HCT116 (cell line): ENCODE data around the gene DOHH. TPM values are rescaled to one million over a fixed set of nuclear protein-coding genes. Genes with fewer than 3 reads are reported as not detected.

Experiments
- ATAC-seq: fragments of 200-7000 bp; cut with Tn5 transposase; 2 replicates; pipeline ENCODE4 v1.9.1; 2020; ENCODE audit warnings: mild to moderate bottlenecking, moderate library complexity
- BruUV-seq: library from RNA; stranded (reverse); fragments of 400-500 nt; replicated peaks from 2 replicates; lab custom pipeline; 2021; lab: Mats Ljungman, UMichigan
- CTCF ChIA-PET: fragments of 300-600 bp; sonication (Branson Sonifier 250); formaldehyde crosslinking; loops from one replicate; lab custom pipeline; 2021; ENCODE audit warnings: antibody characterized with exemption; lab: Charles Lee
- POLR2A ChIA-PET: fragments of 300-600, 350-600 bp; sonication (Branson Sonifier 250); formaldehyde crosslinking; loops from one replicate; lab custom pipeline; 2021; ENCODE audit warnings: antibody characterized with exemption; lab: Charles Lee
- RAD21 ChIA-PET, 2 experiments: fragments of 300-600 bp; sonication (Branson Sonifier 250); formaldehyde crosslinking; loops; one replicate each; lab custom pipeline; 2023; ENCODE audit warnings: low total read pairs in 2 of 2; ENCODE audit not compliant: uncharacterized antibody in 2 of 2, unreplicated experiment in 2 of 2, low non-redundant PET in 1 of 2; lab: Charles Lee
- DNase-seq: peaks from one replicate; pipeline ENCODE4 v3.0.0-alpha.2; 2010; ENCODE audit warnings: low read depth, low spot score
- H2AFZ ChIP-seq: fragments of 200-600 bp; shearing (Covaris generic), sonication (generic); 2 replicates; pipeline ENCODE4 v1.6.1; 2017; ENCODE audit warnings: low read depth, mixed run types, mixed read lengths, antibody characterized with exemption, low read length; ENCODE audit not compliant: poor library complexity, severe bottlenecking
- H3K27ac ChIP-seq: 2 replicates; pipeline ENCODE4 v1.5.1; 2012; ENCODE audit warnings: low read depth, low read length
- H3K27me3 ChIP-seq: fragments of 200-600 bp; sonication (generic); 2 replicates; pipeline ENCODE4 v1.6.1; 2016; ENCODE audit warnings: mixed run types, low read length, mixed read lengths; ENCODE audit not compliant: insufficient read depth
- H3K36me3 ChIP-seq, 2 experiments: fragments of 200-500 bp in 1 of 2; fragments of 200-600 bp in 1 of 2; sonication (Bioruptor generic) in 1 of 2; sonication (generic) in 1 of 2; 2 replicates each; pipeline versions ENCODE4 v1.5.1 to v1.6.1; 2014 to 2016; ENCODE audit warnings: low read length in 2 of 2, inconsistent platforms in 1 of 2, mixed read lengths in 1 of 2, mixed run types in 1 of 2; ENCODE audit not compliant: insufficient read depth in 2 of 2, control insufficient read depth in 1 of 2
- H3K4me1 ChIP-seq, 2 experiments: fragments of 200-600 bp in 1 of 2; sonication (generic) in 1 of 2; 2 replicates each; pipeline versions ENCODE4 v1.5.1 to v1.6.1; 2012 to 2017; ENCODE audit warnings: low read length in 2 of 2, inconsistent platforms in 1 of 2, mild to moderate bottlenecking in 1 of 2, mixed read lengths in 1 of 2, mixed run types in 1 of 2, moderate library complexity in 1 of 2; ENCODE audit not compliant: insufficient read depth in 2 of 2, control insufficient read depth in 1 of 2
- H3K4me2 ChIP-seq: fragments of 200-600 bp; sonication (generic); 2 replicates; pipeline ENCODE4 v1.6.1; 2017; ENCODE audit warnings: mixed run types, low read length, mixed read lengths
- H3K4me3 ChIP-seq, 2 experiments: fragments of 200-600 bp in 1 of 2; sonication (generic) in 1 of 2; replicated peaks in 1 of 2; 2 replicates each; pipeline ENCODE4 v1.5.1; 2011 to 2016; ENCODE audit warnings: low read length in 2 of 2, control low read depth in 1 of 2, low read depth in 1 of 2, mild to moderate bottlenecking in 1 of 2, mixed read lengths in 1 of 2, mixed run types in 1 of 2
- H3K79me2 ChIP-seq: fragments of 200-600 bp; sonication (generic); 2 replicates; pipeline ENCODE4 v1.6.1; 2017; ENCODE audit warnings: mild to moderate bottlenecking, mixed run types, low read length, moderate library complexity, mixed read lengths; ENCODE audit not compliant: insufficient read depth
- H3K9ac ChIP-seq: fragments of 200-600 bp; sonication (generic); 2 replicates; pipeline ENCODE4 v1.6.1; 2016; ENCODE audit warnings: low read length, mixed read lengths
- H3K9me2 ChIP-seq: fragments of 200-600 bp; sonication (generic), shearing (Covaris generic); 2 replicates; pipeline ENCODE4 v1.6.1; 2017; ENCODE audit warnings: mixed run types, mild to moderate bottlenecking, moderate library complexity; ENCODE audit not compliant: insufficient read depth
- H3K9me3 ChIP-seq, 2 experiments: fragments of 200-500 bp in 1 of 2; fragments of 200-600 bp in 1 of 2; sonication (Bioruptor generic) in 1 of 2; sonication (generic) in 1 of 2; 2 replicates each; pipeline ENCODE4 v1.6.1; 2014 to 2017; ENCODE audit warnings: low read length in 2 of 2, mixed read lengths in 2 of 2, inconsistent platforms in 1 of 2, low read depth in 1 of 2, mild to moderate bottlenecking in 1 of 2, mixed run types in 1 of 2, moderate library complexity in 1 of 2; ENCODE audit not compliant: control insufficient read depth in 1 of 2, insufficient read depth in 1 of 2
- H4K20me1 ChIP-seq: fragments of 200-600 bp; sonication (generic), shearing (Covaris generic); 2 replicates; pipeline ENCODE4 v1.6.1; 2017; ENCODE audit warnings: mixed run types, mild to moderate bottlenecking, moderate library complexity; ENCODE audit not compliant: insufficient read depth
- ATF3 ChIP-seq: IDR thresholded peaks from 2 replicates; pipeline ENCODE4 v1.6.1; 2012
- CBX3 ChIP-seq: IDR thresholded peaks from 2 replicates; pipeline ENCODE4 v1.6.1; 2012; ENCODE audit warnings: low read depth
- CTCF ChIP-seq, 3 experiments: fragments of 200-600 bp in 1 of 3; sonication (generic) in 1 of 3; IDR thresholded peaks in 2 of 3; conservative IDR thresholded peaks in 1 of 3; 2 replicates each; pipeline ENCODE4 v1.5.1; 2012 to 2017; ENCODE audit warnings: low read depth in 2 of 3, low read length in 2 of 3, antibody characterized with exemption in 1 of 3, borderline replicate concordance in 1 of 3, control low read depth in 1 of 3, mild to moderate bottlenecking in 1 of 3, mixed read lengths in 1 of 3, mixed run types in 1 of 3, moderate library complexity in 1 of 3; ENCODE audit not compliant: insufficient read depth in 1 of 3
- TCF7L2 ChIP-seq: IDR thresholded peaks from 2 replicates; pipeline ENCODE4 v1.7.0; 2011; ENCODE audit warnings: borderline replicate concordance, inconsistent platforms; ENCODE audit not compliant: insufficient read depth, insufficient read length; ENCODE audit errors: extremely low read depth
- ZFX ChIP-seq: fragments of 450-650 bp; IDR thresholded peaks from 2 replicates; pipeline ENCODE4 v1.6.1; 2017
- intact Hi-C: fragments of 100-400 bp; cut with micrococcal nuclease; formaldehyde crosslinking; loops from 2 replicates; pipeline ENCODE4 v1.10.0; 2022
- total RNA-seq: library from RNA; stranded (reverse); gene quantifications from one replicate; pipeline ENCODE4 v1.2.1, GENCODE V29; 2021; ENCODE audit not compliant: unreplicated experiment

The DOHH gene
- total RNA-seq, 1 experiment from 2014 or later, result 20.9 TPM

- H3K4me3 ChIP-seq, result no peak overlapping the region
- intact Hi-C loops, result no loop called here
- CTCF ChIA-PET, result no interaction called here
- no peak overlapping the region for H3K9ac ChIP-seq
- no peaks in the 10 kb centered on the region for H3K79me2 ChIP-seq
- POLR2A ChIA-PET, result no interaction called here
- no peak overlapping the region for H2AFZ ChIP-seq
- ATAC-seq (no peak), DNase-seq (no peak)
- H3K4me2 ChIP-seq, result no peak overlapping the region
- no peaks in the 10 kb centered on the region for H3K9me2 ChIP-seq
- TF ChIP-seq ZFX (no peak), CTCF (IDR thresholded peaks at IDR 0.05 in 2 of 3, conservative IDR thresholded peaks at IDR 0.05 in 1 of 3; ENCODE audit: borderline replicate concordance in 1 of 3, insufficient read depth in 1 of 3, low read depth in 2 of 3, low read length in 2 of 3) (no peak)
- H3K4me1 ChIP-seq, result peaks cover 0 to 7% of the 10 kb centered on the region in 2 experiments; a peak in 2 of 4 replicates
- no peaks in the 10 kb centered on the region for H4K20me1 ChIP-seq
- no peaks in the 10 kb centered on the region for H3K9me3 ChIP-seq
- H3K27me3 ChIP-seq, result peaks cover 9% of the 10 kb centered on the region; the same call in 1 of the 2 replicates
- no peaks in the 10 kb centered on the region for H3K36me3 ChIP-seq
- RAD21 ChIA-PET, result no interaction called here
- no peak overlapping the region for H3K27ac ChIP-seq
- BruUV-seq, result no TSS peak
These were observed 23.0 kb downstream of the DOHH start for GRCh38 chr19:3477506-3477905.

- no peaks in the 10 kb centered on the region for H3K36me3 ChIP-seq
- H3K9me3 ChIP-seq, result no peaks in the 10 kb centered on the region
- RAD21 ChIA-PET, result no interaction called here
- DNase-seq (no peak), ATAC-seq (no peak)
- H3K27ac ChIP-seq, result no peak overlapping the region
- no peak overlapping the region for H3K9ac ChIP-seq
- peaks cover 0 to 7% of the 10 kb centered on the region in 2 experiments; a peak in 2 of 4 replicates for H3K4me1 ChIP-seq
- H3K4me3 ChIP-seq, result no peak overlapping the region
- POLR2A ChIA-PET, result no interaction called here
- no peak overlapping the region for H3K4me2 ChIP-seq
- no peaks in the 10 kb centered on the region for H4K20me1 ChIP-seq
- no peak for TF ChIP-seq CBX3
- no peak for TF ChIP-seq ATF3
- TF ChIP-seq TCF7L2, result no peak
- BruUV-seq, result no TSS peak
- no peak overlapping the region for H2AFZ ChIP-seq
- intact Hi-C loops, result no loop called here
- H3K79me2 ChIP-seq, result no peaks in the 10 kb centered on the region
- H3K27me3 ChIP-seq, result peaks cover 9% of the 10 kb centered on the region; the same call in 1 of the 2 replicates
- CTCF ChIA-PET, result no interaction called here
- H3K9me2 ChIP-seq, result no peaks in the 10 kb centered on the region
These were observed 23.6 kb downstream of the DOHH start for GRCh38 chr19:3476830-3477229.
